Stimulated activated CD8-positive, alpha-beta memory T cell treated with anti-CD3 and anti-CD28 coated beads, Interleukin-12 subunit alpha, Interleukin-12 subunit beta, amount 100 ng/mL, for 4 hours (primary cell): Measurements from ENCODE around the gene CCDC137.
A peak's percentile ranks its signal among the peaks of the same experiment; 100 is the strongest.
"Not testable (repeated sequence)": the region's sequence is repeated elsewhere in the genome, so short reads cannot be mapped to it uniquely, and the experiment has no call there.

Source experiments
- DNase-seq: peaks from one replicate; pipeline ENCODE4 v3.0.0-alpha.2; 2020; ENCODE audit warnings: low read depth

CCDC137 gene, protein sequence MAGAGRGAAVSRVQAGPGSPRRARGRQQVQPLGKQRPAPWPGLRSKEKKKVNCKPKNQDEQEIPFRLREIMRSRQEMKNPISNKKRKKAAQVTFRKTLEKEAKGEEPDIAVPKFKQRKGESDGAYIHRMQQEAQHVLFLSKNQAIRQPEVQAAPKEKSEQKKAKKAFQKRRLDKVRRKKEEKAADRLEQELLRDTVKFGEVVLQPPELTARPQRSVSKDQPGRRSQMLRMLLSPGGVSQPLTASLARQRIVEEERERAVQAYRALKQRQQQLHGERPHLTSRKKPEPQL

DNA sequence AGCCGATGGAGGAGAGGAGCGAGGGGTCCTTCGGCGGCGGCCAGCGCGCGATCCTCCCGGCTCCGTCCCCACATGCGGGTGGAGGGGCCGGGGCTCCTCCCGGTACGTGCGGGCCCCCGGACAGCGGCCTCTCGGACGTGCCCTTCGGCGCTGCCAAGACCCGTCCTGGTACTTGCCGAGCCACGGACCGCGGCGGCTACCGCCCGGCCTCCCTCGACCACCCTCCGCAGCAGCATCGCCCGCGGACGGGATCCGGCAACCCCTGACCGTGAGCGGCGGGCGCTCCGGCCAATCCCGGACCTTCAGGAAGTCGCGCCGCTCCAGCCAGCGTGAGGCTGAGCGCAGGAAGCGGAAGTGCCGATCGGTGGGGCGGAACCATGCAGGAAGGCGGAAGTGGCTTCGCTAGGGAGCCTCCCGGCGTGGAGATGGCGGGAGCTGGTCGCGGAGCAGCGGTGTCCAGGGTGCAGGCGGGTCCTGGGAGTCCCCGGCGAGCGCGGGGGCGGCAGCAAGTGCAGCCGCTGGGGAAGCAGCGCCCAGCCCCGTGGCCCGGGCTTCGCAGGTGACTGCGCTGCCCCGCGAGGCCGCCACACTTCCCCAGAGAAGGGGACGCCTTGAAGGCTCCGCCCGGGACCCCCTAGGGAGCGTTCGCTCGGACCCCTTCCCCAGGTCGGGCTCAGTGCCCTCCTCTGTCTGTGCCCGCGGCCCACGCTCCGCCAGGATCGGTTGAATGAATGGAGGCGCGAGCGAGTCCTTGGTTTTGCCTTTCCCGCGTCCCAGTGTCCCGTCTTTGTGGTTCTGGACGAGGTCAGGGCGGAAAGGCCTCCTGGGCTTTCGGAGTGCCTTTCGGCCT is at the start of gene CCDC137, which contains the start of gene OXLD1:
TSS of gene CCDC137 (plus strand) at position 396 of the 850 bp plus-strand sequence. CDS start at position 426, 30 bp downstream.
TSS of gene OXLD1 (minus strand) at position 264 of the 850 bp plus-strand sequence. CDS start at position 236, 28 bp downstream.
- peak; percentile 89 for DNase-seq

DNA sequence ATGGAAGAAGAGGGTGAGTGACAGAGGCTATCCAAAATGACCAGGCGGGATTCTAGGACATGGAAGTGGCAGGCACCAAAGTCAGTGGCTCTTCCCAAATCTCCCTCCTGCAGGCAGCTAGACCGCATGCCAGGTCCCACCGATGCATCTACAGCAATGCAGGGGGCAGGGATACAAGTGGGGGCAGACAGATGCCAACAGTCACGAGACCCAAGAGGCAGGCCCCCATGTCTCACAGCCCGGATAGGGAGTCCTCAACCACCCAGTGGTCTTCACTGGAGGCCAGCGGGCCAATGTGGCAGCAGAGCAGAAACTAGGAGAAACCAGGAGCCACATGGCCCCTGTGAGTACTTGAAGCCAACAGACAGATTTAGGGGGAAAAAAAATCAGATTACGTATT is 49.7 kb upstream of the CCDC137 start:
- DNase-seq, result no peak

DNA sequence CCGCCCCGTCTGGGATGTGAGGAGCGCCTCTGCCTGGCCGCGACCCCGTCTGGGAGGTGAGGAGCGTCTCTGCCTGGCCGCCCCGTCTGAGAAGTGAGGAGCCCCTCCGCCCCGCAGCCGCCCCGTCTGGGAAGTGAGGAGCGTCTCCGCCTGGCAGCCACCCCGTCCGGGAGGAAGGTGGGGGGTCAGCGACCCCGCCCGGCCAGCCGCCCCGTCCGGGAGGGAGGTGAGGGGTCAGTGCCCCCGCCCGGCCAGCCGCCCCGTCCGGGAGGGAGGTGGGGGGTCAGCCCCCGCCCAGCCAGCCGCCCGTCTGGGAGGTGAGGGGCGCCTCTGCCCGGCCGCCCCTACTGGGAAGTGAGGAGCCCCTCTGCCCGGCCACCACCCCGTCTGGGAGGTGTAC is 48.2 kb upstream of the CCDC137 start:
- DNase-seq, result not testable (repeated sequence)

DNA sequence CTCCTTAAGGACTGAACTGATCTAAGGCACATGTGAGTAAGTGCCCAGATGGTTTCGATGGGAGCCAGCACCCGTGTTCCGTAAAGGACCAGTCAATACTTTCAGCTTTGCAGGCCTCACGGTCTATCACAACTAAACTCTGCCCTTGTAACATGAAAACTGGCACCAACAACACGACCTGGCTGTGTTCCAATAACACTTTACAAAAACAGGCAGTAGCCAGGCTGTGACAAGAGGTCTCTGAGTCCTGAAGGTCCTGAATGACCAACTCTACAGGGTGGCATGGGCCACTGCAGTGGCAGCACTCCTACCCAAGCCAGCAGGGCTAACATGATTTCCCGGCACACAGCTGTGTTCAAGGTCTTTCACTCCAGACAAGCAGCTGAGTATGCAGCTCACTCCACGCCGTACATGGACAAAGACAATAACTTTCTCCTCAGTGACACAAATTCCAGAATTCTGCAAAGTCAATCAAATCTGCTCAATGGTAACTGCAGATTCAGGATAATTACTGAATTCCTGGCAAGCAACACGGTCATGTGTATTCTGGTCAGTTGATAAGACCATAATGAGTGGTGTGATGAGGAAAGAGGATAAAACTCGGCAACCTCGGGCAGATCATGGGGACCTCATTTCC is 44.9 kb upstream of the CCDC137 start:
- DNase-seq, result no peak

DNA sequence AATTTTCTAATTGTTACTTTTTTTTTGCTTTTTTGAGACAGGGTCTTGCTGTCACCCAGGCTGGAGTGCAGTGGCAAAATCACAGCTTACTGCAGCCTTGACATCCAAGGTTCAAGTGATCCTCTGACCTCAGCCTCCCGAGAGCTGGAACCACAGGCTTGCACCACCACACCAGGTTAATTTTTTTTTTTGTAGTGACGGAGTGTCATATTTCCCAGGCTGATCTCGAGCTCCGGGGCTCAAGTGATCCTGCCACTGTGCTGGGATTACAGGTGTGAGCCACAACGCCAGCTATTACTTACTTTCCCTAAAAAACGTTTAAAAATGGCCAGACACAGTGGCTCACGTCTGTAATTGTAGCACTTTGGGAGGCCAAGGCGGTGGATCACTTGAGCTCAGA is 36.3 kb upstream of the CCDC137 start:
- no peak for DNase-seq

GRCh38 chr17:81631482-81631881 is 35.1 kb upstream of the CCDC137 start:
- DNase-seq, result no peak

GRCh38 chr17:81635431-81635830 is 31.1 kb upstream of the CCDC137 start:
- no peak for DNase-seq

- DNase-seq, result no peak
Observed at GRCh38 chr17:81635973-81636504, 30.5 kb upstream of the CCDC137 start.

GRCh38 chr17:81636505-81637288 is 29.8 kb upstream of the CCDC137 start, which contains the start of the genes NPLOC4 and TSPAN10:
Gene NPLOC4 (minus strand): TSS chr17:81637112. CDS start chr17:81636930, 182 bp downstream.
Gene TSPAN10 (plus strand): TSS chr17:81637196. CDS start chr17:81642413, 5,217 bp downstream.
- DNase-seq, result peak; percentile 76

- DNase-seq, result no peak
Observed at GRCh38 chr17:81638683-81639082, 27.9 kb upstream of the CCDC137 start.

DNA sequence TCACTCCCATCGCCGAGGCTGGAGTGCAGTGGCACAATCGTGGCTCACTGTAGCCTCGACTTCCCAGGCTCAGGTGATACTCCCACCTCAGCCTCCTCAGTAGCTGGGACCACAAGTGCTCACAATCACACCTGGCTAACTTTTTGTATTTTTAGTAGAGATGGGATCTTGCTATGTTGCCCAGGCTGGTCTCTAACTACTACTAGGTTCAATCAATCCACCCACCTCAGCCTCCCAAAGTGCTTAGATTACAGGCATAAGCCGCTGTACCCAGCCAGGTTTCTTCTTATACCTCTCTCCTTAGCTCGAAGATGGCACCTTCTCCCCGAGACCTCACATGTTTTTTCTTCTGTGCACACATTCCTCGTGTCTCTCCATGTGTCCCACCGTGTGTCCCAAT is 26.5 kb upstream of the CCDC137 start:
- DNase-seq, result no peak

- DNase-seq, result no peak
Observed at GRCh38 chr17:81641825-81642489, 24.6 kb upstream of the CCDC137 start.

DNA sequence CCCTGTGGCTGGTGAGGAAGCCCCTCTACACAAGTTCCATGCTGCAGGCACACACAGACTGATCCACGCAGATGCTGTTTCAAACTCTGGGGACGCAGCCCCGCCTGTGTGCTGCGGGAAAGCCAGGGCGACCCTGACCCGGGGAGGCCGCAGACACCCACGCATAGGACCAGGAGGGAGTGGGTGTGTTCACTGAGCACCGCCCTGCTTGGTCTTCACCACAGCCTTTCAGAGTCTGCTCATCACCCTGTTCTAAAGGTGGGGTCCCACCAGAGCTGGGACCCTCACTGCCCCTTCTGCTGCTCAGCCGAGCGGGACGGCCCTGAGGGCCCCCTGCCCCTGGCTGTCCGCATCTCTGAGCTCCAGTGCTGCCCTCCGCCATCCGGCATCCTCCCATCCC is 22.0 kb upstream of the CCDC137 start:
- DNase-seq, result no peak

GRCh38 chr17:81644976-81645952 is 21.3 kb upstream of the CCDC137 start:
- no peak for DNase-seq

DNA sequence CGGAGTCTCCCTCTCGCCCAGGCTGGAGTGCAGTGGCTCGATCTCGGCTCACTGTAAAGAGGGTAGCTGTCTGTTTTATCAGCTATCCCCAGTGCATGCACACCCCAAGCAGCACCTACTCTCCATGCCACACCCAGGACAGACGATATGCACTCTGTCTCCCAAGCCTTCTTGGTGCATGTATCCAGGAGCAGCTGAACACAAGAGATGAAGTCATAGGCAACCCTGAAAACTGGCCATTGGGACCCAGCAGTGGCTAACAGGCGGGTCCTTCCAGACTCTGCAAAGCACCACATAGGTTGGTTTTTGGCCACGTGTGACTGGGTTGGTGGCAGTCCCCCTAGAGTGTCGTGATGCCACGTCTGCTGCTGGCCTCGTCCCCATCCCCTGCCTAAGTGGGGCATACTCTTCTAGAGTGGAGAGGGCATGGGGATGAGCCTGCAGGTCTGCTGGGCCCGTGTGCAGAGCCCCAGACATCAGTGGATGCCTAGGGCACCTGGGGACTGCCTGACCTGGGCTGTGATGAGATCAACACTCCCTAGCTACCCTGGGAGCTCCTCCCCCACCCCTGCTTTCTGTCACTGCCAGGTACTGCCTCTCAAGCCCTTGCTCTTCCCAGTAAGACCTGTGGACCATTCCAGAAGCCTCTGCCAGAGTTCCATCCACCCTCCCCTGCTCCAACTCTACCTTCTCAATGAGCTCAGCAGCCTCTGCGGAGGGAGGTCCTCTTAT is 19.5 kb upstream of the CCDC137 start:
- no peak for DNase-seq

GRCh38 chr17:81647640-81648012 is 18.9 kb upstream of the CCDC137 start:
- DNase-seq, result no peak

- DNase-seq, result no peak
Observed at GRCh38 chr17:81648013-81648706, 18.4 kb upstream of the CCDC137 start.

GRCh38 chr17:81648707-81649085 is 17.8 kb upstream of the CCDC137 start:
- DNase-seq, result no peak
